Vagina (tissue), 2 donors: ENCODE measurements around the gene UNC93B1. TPM values are rescaled to one million over a fixed set of nuclear protein-coding genes. Genes with fewer than 3 reads are reported as not detected.

Experiments used
- DNase-seq, 2 donors: peaks; one replicate each; pipeline ENCODE4 v3.0.0-alpha.2; 2017; ENCODE audit errors: extremely low spot score in 2 of 2
- H3K27ac ChIP-seq: fragments of 200-600 bp; sonication (generic); one replicate; pipeline ENCODE4 v1.5.1; 2019
- H3K27me3 ChIP-seq: fragments of 200-600 bp; sonication (generic); one replicate; pipeline ENCODE4 v1.5.1; 2019
- H3K36me3 ChIP-seq, 2 donors: fragments of 200-600 bp; sonication (generic); one replicate each; pipeline ENCODE4 v1.5.1; 2017 to 2019
- H3K4me1 ChIP-seq: fragments of 200-600 bp; sonication (generic); one replicate; pipeline ENCODE4 v1.5.1; 2019
- H3K4me3 ChIP-seq, 2 donors: fragments of 200-600 bp; sonication (generic); 1 replicate in 1 of 2; 2 replicates in 1 of 2; pipeline ENCODE4 v1.5.1; 2016 to 2019
- H3K9me3 ChIP-seq: fragments of 200-600 bp; sonication (generic); one replicate; pipeline ENCODE4 v1.5.1; 2019
- POLR2A ChIP-seq, 2 donors: fragments of 450-650 bp; IDR thresholded peaks; one replicate each; pipeline ENCODE4 v1.6.1; 2017; ENCODE audit warnings: antibody characterized with exemption in 2 of 2, mild to moderate bottlenecking in 2 of 2, moderate library complexity in 2 of 2
- POLR2AphosphoS5 ChIP-seq, 2 donors: sonication (generic); formaldehyde crosslinking; IDR thresholded peaks; one replicate each; pipeline ENCODE4 v1.9.0; 2017; ENCODE audit warnings: antibody characterized with exemption in 2 of 2, mild to moderate bottlenecking in 2 of 2, low read depth in 1 of 2; ENCODE audit not compliant: insufficient read depth in 1 of 2
- intact Hi-C: fragments of 100-400 bp; cut with DNase I; formaldehyde crosslinking; loops from one replicate; pipeline ENCODE4 v1.15.1; 2023
- total RNA-seq: library from RNA; depleted of rRNA; stranded (reverse); fragments of >200 nt; gene quantifications from one replicate; pipeline ENCODE4 v1.2.3, GENCODE V29; 2016
- TF ChIP-seq, protein P1 (sequence below), 3 experiments: fragments of 450-650 bp in 2 of 3; fragments of 200-600 bp in 1 of 3; sonication (generic) in 1 of 3; IDR thresholded peaks; one replicate each; pipeline ENCODE4 v1.5.1; 2017 to 2019; ENCODE audit warnings: antibody characterized with exemption in 3 of 3, mild to moderate bottlenecking in 2 of 3, moderate library complexity in 2 of 3

Gene UNC93B1
- total RNA-seq, 1 donor from 2014 or later, result 30.4 TPM

DNA sequence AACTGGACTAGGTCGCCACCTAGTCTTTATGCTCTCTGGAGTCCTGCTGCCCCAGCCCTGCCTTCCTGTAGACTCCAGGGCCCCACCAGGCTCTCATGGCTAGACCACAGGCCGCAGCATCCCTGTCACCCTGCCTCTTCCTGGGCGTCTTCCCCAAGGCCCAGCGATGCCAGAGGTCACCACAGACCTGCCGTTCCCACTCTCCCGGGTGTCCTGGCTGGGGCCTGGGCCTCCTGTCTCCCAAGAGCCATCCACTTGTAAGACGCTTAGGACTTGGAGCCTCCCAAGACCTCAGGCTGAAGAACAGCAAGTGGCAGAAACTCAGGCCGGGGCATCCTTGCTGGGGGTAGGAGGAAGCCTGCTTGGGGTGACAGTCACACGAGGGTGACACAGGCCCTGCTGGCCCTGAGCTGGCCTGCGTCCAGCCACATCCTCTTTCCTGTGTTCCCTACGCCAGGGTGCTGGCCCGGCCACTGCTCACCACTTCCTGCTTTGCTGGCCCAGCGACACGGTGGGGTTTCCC is 32.9 kb upstream of the UNC93B1 start:
- H3K9me3 ChIP-seq, result no peaks in the 10 kb centered on the region
- H3K27ac ChIP-seq, result peak overlapping the region; percentile 96
- TF ChIP-seq, protein P1, sequence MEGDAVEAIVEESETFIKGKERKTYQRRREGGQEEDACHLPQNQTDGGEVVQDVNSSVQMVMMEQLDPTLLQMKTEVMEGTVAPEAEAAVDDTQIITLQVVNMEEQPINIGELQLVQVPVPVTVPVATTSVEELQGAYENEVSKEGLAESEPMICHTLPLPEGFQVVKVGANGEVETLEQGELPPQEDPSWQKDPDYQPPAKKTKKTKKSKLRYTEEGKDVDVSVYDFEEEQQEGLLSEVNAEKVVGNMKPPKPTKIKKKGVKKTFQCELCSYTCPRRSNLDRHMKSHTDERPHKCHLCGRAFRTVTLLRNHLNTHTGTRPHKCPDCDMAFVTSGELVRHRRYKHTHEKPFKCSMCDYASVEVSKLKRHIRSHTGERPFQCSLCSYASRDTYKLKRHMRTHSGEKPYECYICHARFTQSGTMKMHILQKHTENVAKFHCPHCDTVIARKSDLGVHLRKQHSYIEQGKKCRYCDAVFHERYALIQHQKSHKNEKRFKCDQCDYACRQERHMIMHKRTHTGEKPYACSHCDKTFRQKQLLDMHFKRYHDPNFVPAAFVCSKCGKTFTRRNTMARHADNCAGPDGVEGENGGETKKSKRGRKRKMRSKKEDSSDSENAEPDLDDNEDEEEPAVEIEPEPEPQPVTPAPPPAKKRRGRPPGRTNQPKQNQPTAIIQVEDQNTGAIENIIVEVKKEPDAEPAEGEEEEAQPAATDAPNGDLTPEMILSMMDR (IDR thresholded peaks at IDR 0.05), result no peak
- H3K27me3 ChIP-seq, result no peaks in the 10 kb centered on the region
- no peak overlapping the region for H3K4me3 ChIP-seq
- H3K4me1 ChIP-seq, result peaks cover 54% of the 10 kb centered on the region
- peaks cover 0 to 17% of the 10 kb centered on the region in 2 donors for H3K36me3 ChIP-seq
- no peak for DNase-seq
- intact Hi-C loops, result no loop called here

DNA sequence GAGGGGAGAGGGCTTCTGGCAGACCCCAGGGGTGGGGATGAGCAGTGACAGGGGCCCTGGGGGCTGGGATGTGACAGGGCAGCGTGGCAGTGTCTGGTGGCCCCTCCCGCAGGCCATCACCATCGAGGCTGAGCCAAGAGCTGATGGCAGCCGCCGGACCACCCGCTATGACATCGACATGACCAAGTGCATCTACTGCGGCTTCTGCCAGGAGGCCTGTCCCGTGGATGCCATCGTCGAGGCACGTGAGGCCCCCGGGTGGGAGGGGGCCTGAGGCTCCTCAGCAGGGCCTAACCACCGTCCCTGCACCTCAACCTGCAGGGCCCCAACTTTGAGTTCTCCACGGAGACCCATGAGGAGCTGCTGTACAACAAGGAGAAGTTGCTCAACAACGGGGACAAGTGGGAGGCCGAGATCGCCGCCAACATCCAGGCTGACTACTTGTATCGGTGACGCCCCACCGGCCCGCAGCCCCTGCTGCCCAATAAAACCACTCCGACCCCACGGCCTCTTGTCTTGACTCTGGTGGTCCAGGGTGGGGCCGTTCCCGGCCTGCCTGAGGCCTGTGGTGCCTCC is 32.3 kb upstream of the UNC93B1 start:
- Histone ChIP-seq H3K36me3 (peaks cover 0 to 17% of the 10 kb centered on the region in 2 donors), H3K9me3 (no peaks in the 10 kb centered on the region), H3K27ac (peak overlapping the region; percentile 96), H3K4me3 (no peak overlapping the region), H3K27me3 (no peaks in the 10 kb centered on the region), H3K4me1 (peaks cover 57% of the 10 kb centered on the region)
- no peak for DNase-seq
- no peak for TF ChIP-seq POLR2A (IDR thresholded peaks at IDR 0.05)
- TF ChIP-seq POLR2AphosphoS5 (IDR thresholded peaks at IDR 0.05; ENCODE audit: insufficient read depth in 1 of 2, low read depth in 1 of 2), result no peak
- TF ChIP-seq, protein P1 (IDR thresholded peaks at IDR 0.05), result no peak
- intact Hi-C loops, result no loop called here

DNA sequence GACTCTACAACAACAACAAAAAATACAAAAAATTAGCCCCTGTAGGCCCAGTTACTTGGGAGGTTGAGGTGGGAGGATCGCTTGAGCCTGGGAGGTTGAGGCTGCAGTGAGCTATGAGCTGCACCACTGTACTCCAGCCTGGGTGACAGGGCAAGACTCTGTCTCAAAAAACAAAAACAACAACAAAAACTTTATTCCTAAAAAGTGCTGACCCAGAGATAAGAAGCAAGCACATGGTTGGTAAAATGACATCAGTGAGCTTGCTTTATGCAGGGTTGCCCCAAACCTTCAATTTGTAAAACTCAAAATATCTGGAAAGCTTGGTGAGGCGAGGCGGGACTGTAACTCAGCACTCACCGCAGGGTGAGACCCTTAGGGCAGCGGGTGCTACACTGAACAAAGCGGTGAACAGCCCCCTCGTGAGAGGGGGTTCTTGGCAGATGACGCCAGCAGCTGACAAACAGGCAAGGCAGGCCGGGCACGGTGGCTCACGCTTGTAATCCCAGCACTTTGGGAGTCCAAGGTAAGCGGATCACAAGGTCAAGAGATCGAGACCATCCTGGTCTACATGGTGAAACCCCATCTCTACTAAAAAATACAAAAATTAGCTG is 31.5 kb upstream of the UNC93B1 start:
- Histone ChIP-seq H3K9me3 (no peaks in the 10 kb centered on the region), H3K27ac (no peak overlapping the region), H3K36me3 (peaks cover 0 to 17% of the 10 kb centered on the region in 2 donors), H3K4me3 (no peak overlapping the region), H3K27me3 (no peaks in the 10 kb centered on the region), H3K4me1 (peaks cover 52% of the 10 kb centered on the region)
- no peak for TF ChIP-seq POLR2AphosphoS5 (IDR thresholded peaks at IDR 0.05; ENCODE audit: insufficient read depth in 1 of 2, low read depth in 1 of 2)
- TF ChIP-seq POLR2A (IDR thresholded peaks at IDR 0.05), result no peak
- TF ChIP-seq, protein P1 (IDR thresholded peaks at IDR 0.05), result no peak
- intact Hi-C loops, result no loop called here
- DNase-seq, result no peak

DNA sequence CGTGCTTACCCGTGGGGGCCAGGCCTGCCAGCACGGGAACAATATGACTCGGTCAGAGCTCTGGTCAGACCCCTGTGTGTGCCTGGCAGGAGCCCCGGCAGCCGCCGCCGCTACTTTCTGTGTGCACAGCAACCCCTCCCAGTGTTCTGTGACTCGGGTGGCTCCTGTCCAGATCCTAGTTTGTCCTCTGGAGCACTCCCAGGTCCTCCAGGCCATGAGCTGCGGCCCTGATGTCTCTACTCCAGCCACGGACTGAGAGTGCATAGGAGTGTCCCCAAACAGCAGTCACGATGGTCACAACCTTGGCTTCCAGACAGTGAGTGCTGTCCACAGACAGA is 29.8 kb upstream of the UNC93B1 start:
- Histone ChIP-seq H3K4me1 (peaks cover 49% of the 10 kb centered on the region), H3K27ac (no peak overlapping the region), H3K36me3 (peaks cover 0 to 17% of the 10 kb centered on the region in 2 donors), H3K9me3 (no peaks in the 10 kb centered on the region), H3K4me3 (no peak overlapping the region), H3K27me3 (no peaks in the 10 kb centered on the region)
- intact Hi-C loops, result no loop called here
- TF ChIP-seq POLR2A (IDR thresholded peaks at IDR 0.05), result no peak
- TF ChIP-seq POLR2AphosphoS5 (IDR thresholded peaks at IDR 0.05; ENCODE audit: insufficient read depth in 1 of 2, low read depth in 1 of 2), result no peak
- TF ChIP-seq, protein P1 (IDR thresholded peaks at IDR 0.05), result no peak
- DNase-seq, result no peak

DNA sequence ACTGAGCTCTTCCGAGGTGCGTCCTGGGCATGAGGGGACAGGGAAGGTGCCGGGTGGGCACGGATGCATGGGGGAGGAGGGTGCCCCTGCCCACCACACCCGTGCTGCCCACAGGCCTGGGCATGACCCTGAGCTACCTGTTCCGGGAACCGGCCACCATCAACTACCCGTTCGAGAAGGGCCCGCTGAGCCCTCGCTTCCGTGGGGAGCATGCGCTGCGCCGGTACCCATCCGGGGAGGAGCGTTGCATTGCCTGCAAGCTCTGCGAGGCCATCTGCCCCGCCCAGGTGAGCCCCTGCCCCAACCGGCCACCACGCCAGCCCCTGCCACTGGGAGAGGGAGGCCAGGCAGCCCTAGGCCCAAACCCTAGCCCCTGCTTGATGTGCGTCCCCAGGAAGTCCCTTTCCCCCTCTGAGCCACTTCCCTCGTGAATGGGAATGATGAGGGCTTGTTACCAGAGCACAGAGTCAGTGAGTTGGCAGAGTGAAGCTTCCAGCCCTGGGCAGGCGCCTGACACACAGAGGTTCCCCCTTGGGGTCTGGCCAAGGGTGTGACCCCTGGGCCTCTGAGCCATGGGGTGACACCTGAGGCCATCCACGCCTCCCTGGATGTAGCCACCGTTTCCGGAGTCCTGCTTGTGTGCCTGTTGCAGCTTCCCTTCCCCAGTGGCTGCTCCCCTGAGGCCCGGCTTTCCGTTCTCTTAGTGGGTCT is 29.3 kb upstream of the UNC93B1 start:
- intact Hi-C loops, result no loop called here
- Histone ChIP-seq H3K4me1 (peaks cover 44% of the 10 kb centered on the region), H3K36me3 (peaks cover 0 to 17% of the 10 kb centered on the region in 2 donors), H3K27ac (no peak overlapping the region), H3K4me3 (no peak overlapping the region), H3K27me3 (no peaks in the 10 kb centered on the region), H3K9me3 (no peaks in the 10 kb centered on the region)
- no peak for DNase-seq
- TF ChIP-seq POLR2A (IDR thresholded peaks at IDR 0.05) (no peak), POLR2AphosphoS5 (IDR thresholded peaks at IDR 0.05; ENCODE audit: insufficient read depth in 1 of 2, low read depth in 1 of 2) (no peak)
- TF ChIP-seq, protein P1 (IDR thresholded peaks at IDR 0.05), result no peak
